OCI-LY7 (cell line): ENCODE data around the gene UNC45B.

Source experiments
- EZH2phosphoT487 ChIP-seq: fragments of 200-600 bp; sonication (generic); IDR thresholded peaks from 2 replicates; pipeline ENCODE4 v1.6.1; 2018; ENCODE audit warnings: low read depth, borderline replicate concordance, mild to moderate bottlenecking, mixed run types, antibody characterized with exemption, low read length, moderate library complexity, mixed read lengths
- TF ChIP-seq, protein P1 (sequence below): fragments of 200-600 bp; sonication (generic); conservative IDR thresholded peaks from 2 replicates; pipeline ENCODE4 v1.5.1; 2014; ENCODE audit warnings: mild to moderate bottlenecking, antibody characterized with exemption, low read length, moderate library complexity, mixed read lengths

DNA sequence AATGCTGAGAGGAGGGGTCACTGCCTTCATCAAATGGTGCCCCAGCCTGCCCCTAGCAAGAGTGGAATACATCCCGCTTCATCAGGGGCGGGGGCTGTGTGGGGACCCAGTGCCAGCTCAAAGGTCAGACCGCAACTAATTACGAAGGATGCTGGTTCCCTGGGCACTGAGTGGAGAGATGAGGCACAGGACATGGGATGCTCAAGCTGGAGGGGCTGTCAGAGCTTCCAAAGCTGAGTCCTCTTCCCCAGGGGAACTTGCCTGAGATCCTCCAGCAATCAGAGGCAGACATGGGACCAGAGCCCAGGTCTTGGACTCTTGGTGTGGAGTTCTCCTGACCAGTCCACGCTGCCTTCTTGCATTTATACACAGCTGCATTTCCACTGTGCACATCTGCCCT, 18.9 kb downstream of the UNC45B start:
- TF ChIP-seq, protein P1, sequence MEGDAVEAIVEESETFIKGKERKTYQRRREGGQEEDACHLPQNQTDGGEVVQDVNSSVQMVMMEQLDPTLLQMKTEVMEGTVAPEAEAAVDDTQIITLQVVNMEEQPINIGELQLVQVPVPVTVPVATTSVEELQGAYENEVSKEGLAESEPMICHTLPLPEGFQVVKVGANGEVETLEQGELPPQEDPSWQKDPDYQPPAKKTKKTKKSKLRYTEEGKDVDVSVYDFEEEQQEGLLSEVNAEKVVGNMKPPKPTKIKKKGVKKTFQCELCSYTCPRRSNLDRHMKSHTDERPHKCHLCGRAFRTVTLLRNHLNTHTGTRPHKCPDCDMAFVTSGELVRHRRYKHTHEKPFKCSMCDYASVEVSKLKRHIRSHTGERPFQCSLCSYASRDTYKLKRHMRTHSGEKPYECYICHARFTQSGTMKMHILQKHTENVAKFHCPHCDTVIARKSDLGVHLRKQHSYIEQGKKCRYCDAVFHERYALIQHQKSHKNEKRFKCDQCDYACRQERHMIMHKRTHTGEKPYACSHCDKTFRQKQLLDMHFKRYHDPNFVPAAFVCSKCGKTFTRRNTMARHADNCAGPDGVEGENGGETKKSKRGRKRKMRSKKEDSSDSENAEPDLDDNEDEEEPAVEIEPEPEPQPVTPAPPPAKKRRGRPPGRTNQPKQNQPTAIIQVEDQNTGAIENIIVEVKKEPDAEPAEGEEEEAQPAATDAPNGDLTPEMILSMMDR = no peak
- no peak for TF ChIP-seq EZH2phosphoT487
